GM12872 (cell line): Measurements from ENCODE around the gene CERKL.

Source experiments
- CTCF ChIP-seq: IDR thresholded peaks from 3 replicates; pipeline ENCODE4 v1.5.1; 2011; ENCODE audit warnings: low read depth, mild to moderate bottlenecking, low read length, moderate library complexity; ENCODE audit not compliant: insufficient read depth

The CERKL gene

DNA sequence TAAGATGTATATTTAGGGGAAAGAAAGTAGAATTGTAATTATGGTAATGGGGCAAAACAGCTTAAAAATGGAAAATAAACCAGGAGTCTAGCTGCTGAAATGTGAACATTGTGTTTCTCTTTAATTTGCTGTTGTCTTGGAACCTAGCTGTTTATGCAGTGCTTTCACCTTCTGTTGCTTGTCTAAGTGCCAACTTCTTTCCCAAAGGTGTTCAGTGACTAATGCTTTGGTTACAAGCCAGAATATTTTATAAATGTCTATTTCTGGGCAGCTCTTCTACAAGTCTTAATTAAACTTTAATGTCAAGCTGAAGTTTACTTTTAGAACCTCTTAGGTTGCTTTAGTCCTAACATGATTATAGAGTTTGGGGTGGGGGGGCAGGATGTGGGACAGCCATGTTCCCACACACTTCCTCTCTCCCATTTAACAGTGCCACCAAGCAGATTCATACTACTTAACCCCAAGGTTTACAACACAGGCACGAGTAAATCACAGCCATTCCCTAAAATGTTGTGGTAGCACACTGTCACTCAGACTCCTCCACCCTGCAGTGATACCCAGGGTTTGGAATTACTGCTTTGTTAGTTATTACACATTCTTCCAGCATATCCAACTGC, 139.1 kb downstream of the CERKL start:
- TF ChIP-seq CTCF: no peak

GRCh38 chr2:181516992-181517391, 139.9 kb downstream of the CERKL start:
- TF ChIP-seq CTCF: no peak

DNA sequence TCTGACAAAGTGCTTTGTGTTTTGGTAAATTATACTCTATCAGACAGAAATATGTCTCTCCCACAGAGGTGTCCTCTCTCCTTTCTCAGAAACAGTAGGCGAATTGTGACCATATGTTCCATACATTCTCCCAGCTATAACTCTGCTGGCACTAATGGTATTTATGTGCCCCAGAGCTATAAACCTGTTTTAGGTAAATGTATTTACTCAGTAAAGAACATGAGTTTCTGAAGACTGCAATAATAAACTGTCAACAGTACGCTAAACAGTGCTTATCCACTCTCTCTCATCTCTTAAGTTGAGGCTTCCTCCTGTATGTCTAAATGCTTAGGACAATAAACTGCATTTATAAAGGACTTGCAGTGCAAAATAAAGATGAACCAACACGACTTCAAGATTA, 141.2 kb downstream of the CERKL start:
- no peak for TF ChIP-seq CTCF

- no peak for TF ChIP-seq CTCF
Observed at GRCh38 chr2:181500201-181500600, 156.7 kb downstream of the CERKL start.

DNA sequence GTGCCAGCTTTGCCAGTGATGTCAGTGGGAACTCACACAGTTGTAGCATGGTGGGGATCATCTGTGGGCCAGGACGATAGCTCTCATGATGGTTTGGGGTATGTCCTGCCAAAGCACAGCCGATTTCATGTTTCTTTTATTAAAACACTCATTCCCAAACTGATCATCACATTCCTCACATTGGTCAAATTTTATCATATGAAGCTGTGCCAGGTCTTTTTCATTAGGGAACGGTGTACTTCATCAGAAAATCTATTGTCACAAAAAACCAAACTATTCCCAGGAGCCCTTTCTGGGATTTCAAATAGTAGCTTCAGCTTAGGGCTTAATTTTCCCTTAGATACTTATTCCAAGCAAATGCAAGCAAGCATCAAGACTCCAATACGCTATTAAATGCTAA, 157.7 kb downstream of the CERKL start:
- TF ChIP-seq CTCF: no peak
